Measurements from ENCODE around the gene JMJD1C. TPM values are rescaled to one million over a fixed set of nuclear protein-coding genes. Genes with fewer than 3 reads are reported as not detected.

The JMJD1C gene
- total and polyA plus RNA-seq, 2 donors (not counting 3 experiments of a cell fraction or from before 2014, with no cell fraction given): 32.1 to 97.1 TPM

DNA sequence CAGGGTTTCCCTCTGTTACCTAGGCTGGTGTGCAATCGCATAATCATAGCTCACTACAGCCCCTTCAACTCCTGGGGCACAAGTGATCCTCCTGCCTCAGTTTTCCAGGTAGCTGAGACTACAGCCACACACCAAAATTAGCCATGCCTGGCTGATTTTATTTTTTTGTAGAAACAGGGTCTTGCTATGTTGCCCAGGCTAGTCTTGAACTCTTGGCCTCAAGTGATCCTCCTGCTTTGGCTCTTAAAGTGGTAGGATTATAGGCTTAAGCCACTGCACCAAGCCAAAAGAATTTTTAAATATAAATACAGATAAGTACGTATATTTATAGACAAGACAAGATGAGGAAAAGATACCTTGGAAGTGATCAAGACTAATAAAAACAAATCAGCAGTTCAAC, 215.7 kb downstream of the JMJD1C start:
- H4K20me1 ChIP-seq (replicated peaks; ENCODE audit: control insufficient read depth, extremely low read depth, insufficient read depth, low read length): peaks cover 6% of the 10 kb centered on the region

More for the DNA sequence above, 215.7 kb downstream of the JMJD1C start:
- H3K36me3 ChIP-seq (ENCODE audit: control insufficient read depth in 2 of 2, extremely low read depth in 1 of 2, insufficient read depth in 2 of 2, low read length in 2 of 2): no peaks in the 10 kb centered on the region
- BruUV-seq (replicated peaks): no TSS peak
- peaks cover 98% of the 10 kb centered on the region for H3K79me2 ChIP-seq (ENCODE audit: control insufficient read depth, insufficient read depth, low read length)
- POLR2A ChIA-PET: no interaction called here
- H3K27ac ChIP-seq (ENCODE audit: insufficient read depth, low read depth, low read length): no peak overlapping the region
- H3K9ac ChIP-seq (replicated peaks; ENCODE audit: extremely low read depth, insufficient read depth, low read length): no peak overlapping the region
- CTCF ChIA-PET: no interaction called here
- no peak overlapping the region for H3K4me2 ChIP-seq (ENCODE audit: insufficient read depth, low read length)
- no peak overlapping the region for H2AFZ ChIP-seq (ENCODE audit: low read depth, low read length)
- H3K9me1 ChIP-seq (replicated peaks; ENCODE audit: control insufficient read depth, extremely low read depth, insufficient read depth, low read length): no peaks in the 10 kb centered on the region
- no peak for DNase-seq (ENCODE audit: low read depth, low spot score)
- TF ChIP-seq MAX (IDR thresholded peaks at IDR 0.05; ENCODE audit: insufficient read depth, insufficient read length) (no peak), JUN (IDR thresholded peaks at IDR 0.05; ENCODE audit: borderline replicate concordance, insufficient read depth, insufficient read length, low read depth) (no peak), MYC (IDR thresholded peaks at IDR 0.05; ENCODE audit: low read depth, low read length) (no peak), EZH2 (IDR thresholded peaks at IDR 0.05; ENCODE audit: borderline replicate concordance, low read depth, low read length, severe bottlenecking) (no peak), POLR2A (IDR thresholded peaks at IDR 0.05; ENCODE audit: low read depth, low read length) (no peak), CTCF (IDR thresholded peaks at IDR 0.05; ENCODE audit: extremely low read depth in 1 of 2, insufficient read depth in 1 of 2, low read depth in 1 of 2, low read length in 2 of 2) (no peak), FOS (IDR thresholded peaks at IDR 0.05; ENCODE audit: borderline replicate concordance, insufficient read depth, low read length) (no peak), POLR2AphosphoS5 (IDR thresholded peaks at IDR 0.05; ENCODE audit: insufficient read depth, low read depth, low read length) (no peak), GATA2 (IDR thresholded peaks at IDR 0.05; ENCODE audit: insufficient read depth, insufficient read length, low read depth, low read length) (no peak)
- intact Hi-C loops (cut with micrococcal nuclease) (no loop called here), dilution Hi-C loops (cut with MboI; ENCODE audit: extremely low pct_ligation_motif_present, low sequenced_read_pairs) (no loop called here)
- H3K4me1 ChIP-seq (ENCODE audit: control insufficient read depth, extremely low read depth, insufficient read depth, low read length): peaks cover 20% of the 10 kb centered on the region
- H3K9me3 ChIP-seq (replicated peaks; ENCODE audit: control insufficient read depth, insufficient read depth, low read length): no peaks in the 10 kb centered on the region
- no peak for FAIRE-seq
- H3K4me3 ChIP-seq (replicated peaks in 1 of 3; ENCODE audit: insufficient read depth in 1 of 3, low read depth in 1 of 3, low read length in 3 of 3): no peak overlapping the region
- no peaks in the 10 kb centered on the region for H3K27me3 ChIP-seq (ENCODE audit: control insufficient read depth in 2 of 2, insufficient read depth in 2 of 2, low read length in 2 of 2)

Measured in endothelial cell of umbilical vein (primary cell).